ENCODE measurements around the gene TM6SF1. TPM values are rescaled to one million over a fixed set of nuclear protein-coding genes. Genes with fewer than 3 reads are reported as not detected.
A peak's percentile ranks its signal among the peaks of the same experiment; 100 is the strongest.

TM6SF1 gene
- total and polyA plus RNA-seq, 2 of the 8 experiments (the other 6 are each of a cell fraction or from before 2014, with no cell fraction given) = 0.74 to 1.0 TPM

DNA sequence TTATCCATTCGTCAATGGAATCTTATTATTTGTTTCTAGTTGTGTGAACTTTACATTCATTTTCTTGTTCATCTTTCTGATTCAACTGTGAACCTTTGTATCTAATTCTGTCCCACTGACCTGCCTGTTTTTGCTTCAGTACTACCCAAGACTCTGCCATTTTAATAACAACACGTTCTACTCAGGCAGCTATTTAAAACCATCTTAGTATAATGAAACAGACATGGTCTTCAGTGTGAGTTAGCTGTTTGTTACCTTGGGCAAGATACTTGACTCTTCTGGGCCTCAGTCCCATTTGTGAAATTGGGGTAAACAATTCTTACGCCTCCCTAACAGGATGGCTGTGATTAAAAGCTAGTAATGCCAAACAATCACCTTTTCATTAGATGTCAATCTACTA is 42.0 kb upstream of the TM6SF1 start:
- no peak overlapping the region for H3K56ac ChIP-seq (replicated peaks; ENCODE audit: insufficient read length, low read depth, low read length)
- no peak overlapping the region for H2AK5ac ChIP-seq (ENCODE audit: low read depth, low read length)
- no peak overlapping the region for H3K4ac ChIP-seq (replicated peaks; ENCODE audit: insufficient read length, low read depth, low read length)
- H4K5ac ChIP-seq (ENCODE audit: insufficient read length, low read depth, low read length) = no peak overlapping the region
- 0 out of 7 replicates have a peak overlapping the region, but pooled peaks of 1 of the 4 experiments have one; percentile 16 for H3K9ac ChIP-seq (replicated peaks in 1 of 4; ENCODE audit: extremely low read depth in 1 of 4, low read depth in 3 of 4, low read length in 3 of 4)
- no peak overlapping the region for H2BK120ac ChIP-seq (replicated peaks; ENCODE audit: low read depth, low read length)
- no peak overlapping the region for H2AFZ ChIP-seq (ENCODE audit: low read length)
- TF ChIP-seq RBBP5 (IDR thresholded peaks at IDR 0.05; ENCODE audit: borderline replicate concordance, low read depth, low read length) (no peak), NRF1 (IDR thresholded peaks at IDR 0.05; ENCODE audit: low read depth, low read length) (no peak), HDAC6 (IDR thresholded peaks at IDR 0.05; ENCODE audit: low read depth, low read length) (no peak), CTBP2 (IDR thresholded peaks at IDR 0.05; ENCODE audit: borderline replicate concordance, insufficient read depth, insufficient read length, low read length) (no peak), HDAC2 (IDR thresholded peaks at IDR 0.05; ENCODE audit: borderline replicate concordance in 1 of 2, low read depth in 2 of 2, low read length in 2 of 2) (no peak), JUN (IDR thresholded peaks at IDR 0.05; ENCODE audit: low read depth, low read length) (no peak), SRF (IDR thresholded peaks at IDR 0.05; ENCODE audit: low read depth, low read length) (no peak)
- TF ChIP-seq, protein P1, sequence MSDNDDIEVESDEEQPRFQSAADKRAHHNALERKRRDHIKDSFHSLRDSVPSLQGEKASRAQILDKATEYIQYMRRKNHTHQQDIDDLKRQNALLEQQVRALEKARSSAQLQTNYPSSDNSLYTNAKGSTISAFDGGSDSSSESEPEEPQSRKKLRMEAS (IDR thresholded peaks at IDR 0.05) = no peak
- no peak overlapping the region for H3K18ac ChIP-seq (ENCODE audit: extremely low read depth, low read length)
- H3K79me2 ChIP-seq (ENCODE audit: control insufficient read depth in 1 of 2, insufficient read depth in 2 of 2, low read length in 2 of 2) = peaks cover 21 to 60% of the 10 kb centered on the region in 2 experiments
- H3K4me3 ChIP-seq (ENCODE audit: extremely low read depth in 1 of 4, insufficient read depth in 2 of 4, low read depth in 3 of 4, low read length in 4 of 4) = peak overlapping the region; percentile 81 to 93 (median 84)
- peaks cover 0 to 7% (median 0%) of the 10 kb centered on the region in 4 experiments; a peak in 3 of 8 replicates for H3K36me3 ChIP-seq (ENCODE audit: control insufficient read depth in 2 of 4, insufficient read depth in 4 of 4, low read length in 3 of 4)
- no peak overlapping the region for H3K23ac ChIP-seq (ENCODE audit: insufficient read length)
- peaks cover 0 to 5% of the 10 kb centered on the region in 2 experiments; a peak in 1 of 4 replicates for H3K9me3 ChIP-seq (ENCODE audit: insufficient read depth in 2 of 2, low read depth in 1 of 2, low read length in 1 of 2)
- ChIA-PET CTCF (ENCODE audit: partially characterized antibody) (interaction anchor here (0.6 kb wide), 1 partner anchor 1863 kb away, joined by 3 read pairs; no protein-coding TSS in a partner anchor), POLR2A (ENCODE audit: partially characterized antibody) (interaction anchor here (1.1 to 1.2 kb wide), 2 partner anchors 12 to 54 kb away, joined by 3 read pairs; partner anchors contain the start of gene C15orf40)
- no peaks in the 10 kb centered on the region for H3K27me3 ChIP-seq (replicated peaks in 1 of 4; ENCODE audit: control insufficient read depth in 3 of 4, extremely low read depth in 1 of 4, insufficient read depth in 3 of 4, low read length in 3 of 4)
- no peak overlapping the region for H3K14ac ChIP-seq (ENCODE audit: insufficient read length)
- WGBS, 2 experiments (ENCODE audit: extremely low coverage in 1 of 2, insufficient coverage in 1 of 2, insufficient read length in 1 of 2, insufficient replicate concordance in 2 of 2, low coverage in 1 of 2, low lambda C conversion rate in 2 of 2, missing lambda C conversion rate in 1 of 2) = 31% methylated on average over 3 of the region's 3 CpGs; no CpG with 5 or more reads in 1 of the 2 experiments
- DNase-seq (ENCODE audit: low read depth in 1 of 2, low spot score in 2 of 2) (no peak), FAIRE-seq (no peak)
- no peak overlapping the region for H3K27ac ChIP-seq (ENCODE audit: low read depth, low read length)
- H2BK5ac ChIP-seq (ENCODE audit: low read depth, low read length) = no peak overlapping the region
- peaks cover 7 to 12% of the 10 kb centered on the region in 2 experiments for H4K20me1 ChIP-seq (replicated peaks in 1 of 2; ENCODE audit: control insufficient read depth in 1 of 2, insufficient read depth in 2 of 2, low read length in 2 of 2)
- H4K8ac ChIP-seq (ENCODE audit: extremely low read depth, insufficient read depth, low read length) = no peak overlapping the region
- no peaks in the 10 kb centered on the region; the same call in 1 of the 2 replicates for H3K23me2 ChIP-seq (ENCODE audit: low read depth, low read length)
- H4K91ac ChIP-seq (replicated peaks; ENCODE audit: insufficient read length, low read length) = no peak overlapping the region
- H3K79me1 ChIP-seq (ENCODE audit: low read depth, low read length) = 0 out of 2 replicates have a peak, but pooled peaks cover 3% of the 10 kb centered on the region
- peaks cover 3 to 23% (median 9%) of the 10 kb centered on the region in 4 experiments; a peak in 6 of 7 replicates for H3K4me1 ChIP-seq (replicated peaks in 1 of 4; ENCODE audit: control insufficient read depth in 3 of 4, insufficient read depth in 4 of 4, low read length in 3 of 4)
- H3K4me2 ChIP-seq (ENCODE audit: insufficient read depth in 1 of 2, low read depth in 2 of 2, low read length in 2 of 2) = peak overlapping the region; percentile 68 to 79
- no peak overlapping the region for H2BK15ac ChIP-seq (ENCODE audit: low read length)
- H2BK12ac ChIP-seq (ENCODE audit: low read depth, low read length) = no peak overlapping the region
- H2BK20ac ChIP-seq (ENCODE audit: low read length) = no peak overlapping the region

Measured in H1 (cell line).